Activated CD8-positive, alpha-beta memory T cell treated with anti-CD3 and anti-CD28 coated beads for 1 hour (primary cell): ENCODE measurements around the gene MAD1L1.
"Not testable (repeated sequence)": the region's sequence is repeated elsewhere in the genome, so short reads cannot be mapped to it uniquely, and the experiment has no call there.

Experiments
- DNase-seq, 2 donors: peaks; one replicate each; pipeline ENCODE4 v3.0.0-alpha.2; 2020; ENCODE audit warnings: low read depth in 1 of 2; ENCODE audit errors: extremely low read depth in 1 of 2

The MAD1L1 gene

DNA sequence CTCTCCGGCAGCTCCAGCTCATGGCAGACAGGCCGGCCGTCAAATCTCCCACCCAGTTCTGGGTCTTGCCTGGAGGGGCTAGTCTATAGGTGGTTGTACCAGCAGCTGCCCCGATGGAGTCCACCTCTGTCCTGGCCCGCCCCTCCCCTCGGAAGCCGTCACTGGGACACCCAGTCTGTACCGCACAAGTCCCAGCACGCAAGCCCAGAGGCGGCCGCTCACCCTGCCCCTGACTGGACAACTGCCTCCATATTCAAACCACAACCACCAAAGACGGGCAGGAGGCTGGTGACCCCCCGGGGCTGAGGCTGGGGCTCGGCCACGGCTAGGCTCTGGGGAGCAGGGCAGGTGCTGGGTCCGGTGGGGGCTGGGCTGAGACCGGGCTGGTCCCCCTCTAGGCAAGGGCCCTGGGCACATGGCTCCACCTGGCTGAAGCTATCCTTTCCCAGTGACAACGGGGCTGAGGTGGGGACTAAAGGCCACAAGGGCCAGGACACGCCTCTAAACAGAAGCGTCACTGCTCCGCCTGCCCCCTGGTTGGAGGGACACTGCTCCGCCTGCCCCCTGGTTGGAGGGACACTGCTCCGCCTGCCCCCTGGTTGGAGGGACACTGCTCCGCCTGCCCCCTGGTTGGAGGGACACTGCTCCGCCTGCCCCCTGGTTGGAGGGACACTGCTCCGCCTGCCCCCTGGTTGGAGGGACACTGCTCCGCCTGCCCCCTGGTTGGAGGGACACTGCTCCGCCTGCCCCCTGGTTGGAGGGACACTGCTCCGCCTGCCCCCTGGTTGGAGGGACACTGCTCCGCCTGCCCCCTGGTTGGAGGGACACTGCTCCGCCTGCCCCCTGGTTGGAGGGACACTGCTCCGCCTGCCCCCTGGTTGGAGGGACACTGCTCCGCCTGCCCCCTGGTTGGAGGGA, 371.6 kb downstream of the MAD1L1 start:
- DNase-seq: not testable (repeated sequence)

DNA sequence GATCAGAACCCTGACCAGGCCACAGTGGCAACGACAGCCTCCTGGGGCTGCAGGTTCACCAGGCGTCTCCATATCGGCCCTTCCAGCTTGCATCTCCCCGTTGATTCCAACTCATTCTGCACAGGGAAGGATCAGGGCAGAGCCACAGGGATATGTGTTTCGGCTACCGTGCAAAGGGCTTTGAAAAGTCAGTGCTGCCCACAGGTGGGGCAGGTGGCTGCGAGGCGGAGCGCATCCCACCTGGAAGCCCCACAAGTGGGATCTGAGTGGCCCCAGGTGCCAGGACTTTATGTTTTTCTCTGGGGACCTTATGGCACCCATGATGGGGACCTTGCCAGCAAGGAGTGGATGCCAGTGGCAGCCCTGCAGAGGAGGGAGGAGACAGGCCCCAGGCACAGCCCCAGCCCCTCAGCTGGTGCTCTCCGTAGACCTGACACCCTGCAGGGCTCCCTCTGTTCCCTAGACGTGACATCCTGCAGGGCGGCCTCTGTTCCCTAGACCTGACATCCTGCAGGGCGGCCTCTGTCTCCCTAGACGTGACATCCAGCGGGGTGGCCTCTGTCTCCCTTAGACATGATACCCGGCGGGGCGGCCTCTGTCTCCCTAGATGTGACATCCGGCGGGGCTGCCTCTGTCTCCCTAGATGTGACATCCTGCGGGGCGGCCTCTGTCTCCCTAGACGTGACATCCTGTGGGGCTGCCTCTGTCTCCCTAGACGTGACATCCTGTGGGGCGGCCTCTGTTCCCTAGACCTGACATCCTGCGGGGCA, 373.3 kb downstream of the MAD1L1 start:
- DNase-seq: no peak

DNA sequence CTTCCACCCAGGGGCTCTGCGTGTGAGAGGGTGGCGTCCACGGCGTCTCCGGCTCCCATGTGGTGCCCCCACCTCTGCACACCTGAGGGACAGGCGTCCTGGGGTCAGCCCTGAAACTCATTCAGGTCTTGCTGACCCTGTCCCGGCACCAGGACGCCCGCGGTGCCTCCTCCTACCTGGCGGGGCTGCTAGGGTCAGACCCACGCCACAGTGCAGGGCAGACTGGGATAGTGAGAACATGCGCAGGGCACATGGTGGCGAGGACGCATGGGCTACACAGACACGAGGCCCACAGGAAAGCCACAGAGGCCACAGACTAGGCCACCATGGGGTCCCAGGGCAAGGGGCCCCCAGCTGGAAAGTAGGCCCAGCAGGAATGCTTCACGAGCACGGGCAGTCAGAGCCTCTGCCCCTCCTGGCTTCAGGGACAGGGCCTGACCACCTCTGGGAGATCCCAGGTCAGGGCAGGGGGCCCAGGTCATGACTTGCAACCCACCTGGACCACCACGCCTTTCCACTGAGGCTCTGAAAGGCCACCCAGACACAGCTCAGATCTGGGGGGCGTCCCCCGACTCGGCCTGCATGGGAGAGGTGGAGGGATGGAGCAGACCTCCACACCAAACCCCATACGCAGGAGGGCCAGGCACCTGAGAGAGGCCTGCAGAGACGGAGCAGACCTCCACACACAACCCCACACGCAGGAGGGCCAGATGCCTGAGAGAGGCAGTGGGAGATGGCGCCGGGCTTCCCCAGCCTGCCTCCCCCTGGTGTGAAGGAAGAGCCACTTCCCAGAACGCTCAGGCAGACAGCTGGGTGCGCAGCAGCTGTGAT, 374.1 kb downstream of the MAD1L1 start:
- DNase-seq: no peak

DNA sequence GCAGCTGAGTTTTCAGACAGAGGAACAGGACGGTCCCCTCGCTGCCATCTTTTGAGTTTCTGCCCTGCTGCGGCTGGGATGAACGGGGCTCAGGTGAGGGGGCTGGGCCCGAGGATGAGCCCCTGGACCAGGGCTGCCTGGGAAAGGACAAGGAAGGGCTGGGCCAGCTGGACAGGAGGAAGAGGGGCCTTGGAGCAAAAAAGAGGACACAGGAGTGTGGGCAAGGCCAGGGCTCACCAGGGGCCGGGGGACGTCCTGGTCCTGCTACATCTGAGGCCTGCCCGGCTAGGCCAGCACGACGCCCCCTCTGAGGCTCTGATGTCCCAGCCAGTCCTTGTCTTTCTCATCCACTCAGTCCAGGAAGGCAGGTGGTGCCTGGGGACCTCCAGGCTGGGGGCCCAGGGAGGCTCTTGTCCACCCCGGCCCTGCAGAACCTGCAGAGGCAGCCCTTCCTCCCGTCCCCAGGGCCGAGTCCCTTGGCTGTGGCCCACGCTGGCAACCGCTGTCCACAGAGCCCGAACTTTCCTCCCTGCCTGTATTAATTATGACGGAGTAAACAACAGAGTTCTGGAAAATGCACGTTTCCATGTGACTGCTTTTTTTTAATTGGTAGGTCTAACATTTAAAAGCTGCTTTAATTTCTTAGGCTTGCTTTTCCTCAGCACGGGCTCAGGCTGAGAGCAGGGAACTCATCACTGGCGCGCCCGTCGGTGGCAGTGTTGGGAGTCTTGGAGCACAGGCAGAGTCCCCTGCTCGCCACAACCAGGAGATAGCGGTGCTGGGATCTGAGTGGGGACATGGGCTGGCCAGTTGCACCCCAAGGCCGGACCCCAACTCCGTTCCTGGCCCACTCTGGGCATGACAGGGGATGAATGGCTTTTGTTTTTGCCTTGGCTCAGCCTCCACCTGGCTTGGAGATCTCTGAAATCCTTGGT, 375.0 kb downstream of the MAD1L1 start:
- DNase-seq: no peak

DNA sequence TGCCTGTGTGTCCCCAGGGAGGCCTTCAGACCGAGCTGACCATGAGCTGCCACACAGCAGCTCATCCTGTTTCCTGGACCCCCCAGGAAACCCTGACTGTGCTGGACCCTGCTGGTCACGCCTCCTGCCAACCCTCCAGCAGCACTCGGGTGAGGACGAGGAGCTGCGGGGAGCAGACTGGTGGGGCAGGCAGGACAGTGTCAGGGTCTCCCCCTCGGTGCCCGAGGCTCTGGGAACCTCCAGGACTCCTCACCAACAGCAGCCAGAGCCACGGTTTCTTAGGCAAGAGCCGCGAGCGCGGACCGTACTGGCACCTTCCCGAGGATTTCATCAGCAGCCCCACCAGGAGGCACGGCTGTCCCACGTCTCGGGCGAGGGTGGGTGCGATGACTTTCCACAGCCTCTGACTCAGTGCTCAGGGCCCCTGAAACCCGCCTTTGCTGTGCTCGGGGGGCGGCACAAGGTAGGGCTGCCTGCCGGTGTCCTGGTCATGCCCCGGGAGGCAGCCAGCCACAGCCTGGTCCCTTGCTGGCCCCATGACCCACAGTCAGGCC, 375.8 kb downstream of the MAD1L1 start:
- no peak for DNase-seq

DNA sequence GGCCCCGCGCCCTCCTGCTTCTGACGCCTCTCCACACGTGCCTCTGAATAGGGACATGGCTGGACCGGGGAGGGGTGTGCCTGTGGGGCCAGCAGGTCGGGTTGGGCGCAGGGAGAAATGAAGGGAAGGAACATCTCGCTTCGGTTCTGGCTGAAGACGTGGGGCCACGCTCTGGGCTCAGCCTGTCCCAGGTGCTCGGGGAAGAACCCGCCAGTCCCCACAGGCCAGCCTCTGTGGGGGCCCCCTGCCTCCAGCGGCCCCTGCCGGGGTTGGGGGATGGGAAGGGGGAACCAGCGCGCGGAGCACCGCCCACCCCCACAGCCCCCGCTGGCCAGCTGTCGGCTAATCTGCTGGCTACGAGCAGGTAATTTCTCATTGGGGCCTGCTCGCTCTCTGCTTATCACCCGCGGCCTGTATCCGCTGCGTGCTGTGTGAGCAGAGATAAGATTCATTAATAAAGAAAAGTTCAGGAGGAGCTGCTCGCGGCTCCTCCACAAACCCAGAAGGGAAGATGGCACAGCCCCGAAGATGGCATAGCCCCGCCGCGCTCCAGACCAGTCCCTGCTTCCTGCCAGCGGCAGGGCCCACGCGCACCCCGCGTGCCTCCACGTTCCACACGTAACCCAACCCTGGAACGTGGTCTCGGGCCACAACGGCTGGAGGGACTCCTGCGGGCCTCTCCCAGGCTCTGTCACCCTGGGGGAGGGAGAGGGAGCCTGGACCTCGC, 376.4 kb downstream of the MAD1L1 start:
- no peak for DNase-seq

DNA sequence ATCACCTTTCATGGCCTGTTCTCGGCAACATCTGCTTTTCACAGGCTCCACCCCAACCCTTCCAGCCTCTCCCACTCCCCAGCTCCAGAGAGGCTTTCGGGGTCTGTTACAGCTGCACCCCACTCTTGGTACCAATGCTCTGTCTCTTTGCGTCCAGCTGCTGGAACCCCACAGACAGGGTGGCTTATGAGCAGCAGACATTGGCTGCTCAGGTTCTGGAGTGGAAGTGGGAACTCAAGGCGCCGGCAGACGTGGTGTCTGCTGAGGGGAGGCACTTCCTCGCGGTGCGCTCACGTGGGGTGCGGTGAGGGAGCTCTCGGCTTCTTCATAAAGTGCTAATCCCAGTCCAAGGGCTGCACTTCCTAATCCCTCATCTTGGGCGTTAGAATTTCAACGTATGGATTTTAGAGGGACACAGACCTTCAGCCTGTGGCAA, 377.0 kb downstream of the MAD1L1 start:
- DNase-seq: no peak

DNA sequence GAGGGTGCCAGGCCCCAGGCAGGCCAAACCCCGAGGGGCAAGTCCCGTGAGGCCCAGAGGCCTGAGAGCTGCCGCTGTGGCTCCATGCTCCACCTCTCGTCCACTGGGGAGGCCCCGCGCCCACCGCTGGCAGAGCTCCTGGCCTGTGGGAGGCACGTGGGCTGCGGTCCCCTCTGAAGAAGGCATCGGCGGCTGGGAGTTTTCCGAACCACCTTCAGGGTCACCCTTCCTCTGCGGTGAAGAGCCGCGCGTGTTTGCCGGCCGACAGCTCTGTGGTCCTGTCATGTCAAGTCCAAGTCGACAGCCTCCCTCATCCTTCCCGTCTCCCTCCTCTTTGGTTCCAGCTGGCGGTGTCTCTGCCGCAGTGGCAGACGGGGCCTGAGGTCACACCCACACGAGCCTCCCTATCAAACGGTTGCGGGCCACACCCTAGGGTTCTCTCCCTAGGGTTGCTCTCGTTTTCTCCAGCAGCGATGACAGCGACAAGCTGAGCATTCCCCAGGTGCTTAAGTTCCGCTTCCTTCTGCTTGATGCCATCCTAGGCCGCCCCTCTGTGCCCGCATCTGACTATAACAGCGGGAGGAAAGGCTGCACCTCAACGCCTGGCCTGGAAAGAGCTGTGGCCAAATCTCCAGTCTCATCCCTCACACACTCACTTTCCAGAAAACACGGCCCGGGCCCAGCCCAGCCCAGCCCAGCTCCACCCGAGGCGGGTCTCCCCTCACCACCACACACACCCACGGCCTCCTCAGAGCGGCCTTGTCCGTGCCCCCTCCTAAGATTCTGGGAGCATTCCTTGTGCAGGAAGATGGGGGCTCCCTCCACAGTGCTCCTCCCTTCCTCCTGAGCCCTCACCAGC, 377.6 kb downstream of the MAD1L1 start:
- no peak for DNase-seq

DNA sequence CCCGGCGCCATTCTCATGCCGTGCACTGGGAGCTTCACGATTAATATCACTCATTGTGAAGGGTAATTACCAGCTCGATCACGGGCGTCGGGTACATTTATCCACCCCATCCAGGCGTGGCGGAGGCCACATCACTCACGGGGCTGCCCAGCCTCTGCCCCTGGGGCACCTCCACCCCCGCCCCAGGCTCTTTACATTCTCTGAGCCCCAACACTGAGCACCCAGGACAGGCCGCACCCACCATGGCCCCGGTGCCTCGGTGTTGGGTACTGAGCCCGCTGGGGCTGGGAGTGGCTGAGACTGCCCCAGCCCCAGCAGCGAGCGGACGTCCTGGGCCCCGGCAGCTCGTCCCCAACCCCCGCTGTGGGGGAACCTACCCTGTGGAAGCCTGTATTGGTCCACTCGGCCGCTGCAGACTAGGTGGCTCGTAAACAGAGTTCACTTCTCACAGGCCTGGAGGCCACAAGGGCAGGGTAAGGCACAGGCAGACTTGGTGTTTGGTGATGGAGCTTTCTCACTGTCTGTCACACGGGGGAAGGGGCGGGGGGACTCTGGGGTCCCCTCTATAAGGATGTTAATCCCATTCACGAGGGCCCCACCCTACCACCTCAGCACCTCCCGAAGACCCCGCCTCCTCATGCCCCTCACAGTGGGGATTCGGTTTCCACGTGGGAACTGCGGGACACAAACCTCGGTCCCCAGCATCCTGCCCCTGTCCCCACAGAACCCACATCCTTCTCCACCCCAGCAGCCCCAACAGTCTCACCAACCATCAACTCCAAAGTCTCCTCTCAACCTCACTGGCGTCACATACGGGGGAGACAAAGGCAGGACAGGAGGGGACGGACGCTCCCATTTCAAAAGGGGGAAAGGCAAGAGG, 378.5 kb downstream of the MAD1L1 start:
- no peak for DNase-seq

DNA sequence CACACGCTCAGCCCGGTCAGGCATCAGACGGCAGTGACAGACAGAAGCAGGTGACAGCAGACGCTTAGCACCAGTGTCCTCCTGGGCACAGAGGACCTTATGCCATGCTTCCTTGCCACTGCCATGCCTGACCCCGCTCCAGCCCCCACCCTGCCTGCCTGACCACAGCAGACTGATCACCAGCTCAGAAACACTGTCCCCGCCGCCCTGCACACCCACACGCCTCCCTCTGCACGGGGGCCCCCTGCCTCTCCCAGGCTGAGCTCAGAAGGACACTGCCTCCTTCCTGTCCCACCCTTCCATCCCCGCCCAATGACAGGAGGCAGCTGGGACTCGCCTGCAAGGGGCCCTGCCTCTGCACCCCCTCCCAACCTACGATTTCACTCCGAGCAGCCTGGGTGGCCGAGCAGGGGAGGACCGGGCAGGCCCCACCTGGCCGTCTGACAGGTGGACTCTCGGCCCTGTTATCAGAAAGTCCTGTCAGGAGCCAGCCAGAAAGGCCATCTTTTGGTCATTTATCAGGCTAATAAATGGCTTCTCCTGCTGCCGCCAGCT, 379.2 kb downstream of the MAD1L1 start:
- DNase-seq: no peak

DNA sequence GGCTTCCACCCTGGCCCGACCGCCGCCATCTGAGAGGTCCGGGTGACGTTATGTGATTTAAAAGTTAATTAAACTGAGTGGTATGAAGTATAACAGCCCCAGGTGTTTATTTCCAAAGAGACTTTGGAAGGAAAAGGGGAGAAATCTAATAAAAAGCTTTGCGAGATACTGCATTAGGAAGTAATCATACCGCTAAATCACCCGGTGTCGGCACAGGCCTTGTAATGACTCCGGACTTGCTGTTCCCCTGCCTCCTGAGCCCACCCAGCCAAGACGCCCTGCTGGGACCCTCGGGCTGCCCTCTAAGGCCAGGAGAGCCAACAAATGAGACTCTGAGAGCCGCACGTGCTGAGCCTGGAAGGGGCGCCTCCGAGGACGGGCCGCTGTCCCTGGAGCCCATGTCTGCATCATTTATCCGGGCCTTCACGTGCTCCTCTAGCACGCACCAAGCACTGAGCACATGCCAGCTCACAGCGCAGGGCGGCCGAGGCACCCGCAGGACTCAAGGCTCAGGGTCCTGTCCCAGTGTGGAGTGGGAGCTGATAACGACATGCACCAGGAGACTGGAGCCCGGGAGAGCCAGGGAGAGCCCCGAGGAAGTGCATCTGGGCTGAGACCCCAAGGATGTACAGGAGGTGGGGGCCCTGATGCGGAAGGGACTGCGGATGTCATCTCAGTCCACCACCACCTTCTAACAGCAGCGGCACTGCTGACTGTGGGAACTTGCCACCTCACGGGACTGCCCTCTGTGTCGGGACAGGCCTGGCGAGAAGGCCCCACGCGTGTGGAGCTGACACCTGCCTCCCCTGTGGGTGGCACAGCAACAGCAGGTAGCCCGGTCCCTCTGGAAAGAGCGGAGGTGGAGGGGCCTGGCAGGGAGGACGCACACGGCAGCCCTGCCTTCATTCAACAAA, 380.0 kb downstream of the MAD1L1 start:
- no peak for DNase-seq

DNA sequence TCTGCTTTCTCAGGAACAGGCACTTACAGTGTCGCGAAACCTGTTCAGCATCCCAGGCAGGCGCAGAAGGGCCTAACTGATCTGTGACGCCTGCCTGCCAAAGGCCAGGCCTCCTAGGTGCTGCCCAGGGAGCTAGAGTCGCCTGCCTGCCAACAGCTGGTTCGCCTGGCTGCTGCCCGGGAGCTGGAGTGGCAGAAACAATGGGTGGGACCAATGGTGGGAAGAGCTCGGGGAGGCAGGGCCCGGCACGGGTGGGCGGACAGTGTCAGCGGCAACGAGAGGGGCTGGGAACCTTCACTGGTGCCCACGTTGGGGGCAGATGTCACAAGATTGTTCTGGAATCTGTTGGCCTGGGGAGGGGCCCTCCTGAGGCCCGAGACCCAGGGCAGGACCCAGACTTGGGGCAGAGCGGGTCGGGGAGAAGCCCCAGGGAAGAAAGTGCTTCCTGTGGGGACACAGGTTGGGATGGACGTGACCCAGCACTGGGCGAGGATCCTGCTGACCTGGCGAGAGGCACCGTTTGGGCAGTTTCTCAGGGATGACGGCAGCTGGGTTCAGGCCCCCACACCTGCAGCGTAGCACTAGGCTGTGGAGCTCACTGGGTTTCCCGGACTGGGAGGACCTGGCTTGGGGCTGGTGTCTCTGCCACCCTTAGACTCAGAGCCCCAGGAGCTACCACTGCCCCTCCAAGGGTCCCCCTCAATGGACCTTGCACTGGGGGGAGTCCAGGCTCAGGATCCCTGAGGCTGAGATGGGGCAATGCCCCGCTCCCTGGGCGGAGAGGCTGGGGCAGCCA, 380.8 kb downstream of the MAD1L1 start:
- DNase-seq: no peak

DNA sequence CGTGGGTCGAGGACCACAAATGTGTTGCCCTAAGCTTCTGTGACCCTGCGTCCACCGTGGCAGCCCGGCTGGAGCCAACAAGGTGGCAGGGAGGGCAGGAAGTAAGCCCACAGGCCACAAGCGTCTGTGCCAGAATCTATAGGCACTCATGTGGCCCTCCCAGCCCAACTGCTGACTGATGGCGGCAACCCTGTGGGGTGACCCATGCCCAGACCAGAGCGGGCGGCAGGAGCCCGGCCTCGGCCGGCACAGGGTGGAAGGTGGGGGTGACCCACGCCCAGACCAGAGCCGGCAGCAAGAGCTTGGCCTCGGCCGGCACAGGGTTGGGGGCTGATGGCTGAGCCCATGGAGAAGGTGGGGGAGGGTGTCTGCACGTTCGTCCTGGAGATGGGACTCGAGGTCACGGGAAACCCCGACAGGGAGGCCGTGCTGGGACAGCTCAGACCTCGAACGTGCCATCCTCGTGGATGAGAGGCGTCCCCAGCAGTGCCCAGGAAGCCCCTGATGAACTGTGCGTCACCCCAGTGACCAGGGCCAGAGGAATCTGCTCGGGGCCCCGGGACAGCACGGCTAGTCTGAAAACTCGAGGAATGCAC, 381.7 kb downstream of the MAD1L1 start:
- no peak for DNase-seq

DNA sequence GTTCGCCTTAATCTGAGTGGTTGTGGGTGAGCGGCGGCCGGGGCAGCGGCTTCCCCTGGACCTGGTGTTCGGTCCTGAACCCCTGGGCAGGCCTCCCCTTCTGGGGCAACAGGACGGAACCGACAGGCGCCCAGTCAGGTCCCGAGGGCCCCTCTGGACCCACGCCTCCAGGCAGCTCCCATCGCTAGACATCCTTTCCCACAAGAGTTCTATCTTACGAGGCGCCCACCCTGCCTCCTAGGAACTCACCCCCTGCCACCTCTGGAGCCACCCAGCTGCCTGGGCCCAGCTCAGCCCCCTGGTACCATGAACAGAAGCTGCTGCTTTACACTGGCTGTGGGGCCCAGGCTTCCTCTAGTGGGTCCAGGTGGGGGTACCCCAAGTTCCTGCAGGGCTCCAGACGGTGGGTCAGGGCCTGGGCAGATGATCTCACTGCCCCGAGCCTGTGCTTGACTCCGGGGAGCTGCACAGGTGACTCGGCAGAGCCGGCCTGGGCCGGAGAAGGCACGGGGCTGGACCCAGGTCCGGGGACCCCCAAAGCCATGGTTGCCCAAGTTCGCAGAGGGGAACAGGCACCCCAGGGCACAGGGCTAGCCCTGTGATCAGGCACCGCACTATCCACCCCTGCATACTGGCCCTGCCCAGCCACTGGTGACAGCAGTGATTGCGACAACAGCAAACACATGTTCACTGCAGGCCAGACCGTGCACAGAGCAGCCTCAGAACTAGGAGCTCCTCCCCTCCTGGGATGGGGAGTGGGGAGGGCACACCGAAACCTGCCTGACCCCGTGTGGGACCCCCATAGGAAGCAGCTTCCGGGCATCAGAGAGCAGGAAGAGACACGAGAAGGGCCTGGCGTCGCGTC, 382.4 kb downstream of the MAD1L1 start:
- DNase-seq: no peak
